KOPT-K1 (cell line): ENCODE measurements around the gene IL19.

Experiments used
- H3K27ac ChIP-seq: fragments of 200-600 bp; sonication (generic); 2 replicates; pipeline ENCODE4 v1.5.1; 2016; ENCODE audit warnings: antibody characterized with exemption, mild to moderate bottlenecking, low read depth, low read length; ENCODE audit not compliant: poor library complexity, severe bottlenecking
- H3K36me3 ChIP-seq: fragments of 200-600 bp; sonication (generic); 2 replicates; pipeline ENCODE4 v1.5.1; 2017; ENCODE audit warnings: antibody characterized with exemption, mild to moderate bottlenecking, low read length, moderate library complexity; ENCODE audit not compliant: insufficient read depth
- H3K9me3 ChIP-seq: fragments of 200-600 bp; sonication (generic); 2 replicates; pipeline ENCODE4 v1.5.1; 2017; ENCODE audit warnings: antibody characterized with exemption, low read length, mild to moderate bottlenecking; ENCODE audit not compliant: insufficient read depth, poor library complexity, severe bottlenecking

IL19 gene

GRCh38 chr1:206736878-206737728 lies 33.5 kb upstream of the IL19 start:
- Histone ChIP-seq H3K36me3 (peaks cover 12% of the 10 kb centered on the region; the same call in 1 of the 2 replicates), H3K27ac (peak overlapping the region; percentile 74), H3K9me3 (no peaks in the 10 kb centered on the region)

- Histone ChIP-seq H3K9me3 (no peaks in the 10 kb centered on the region), H3K36me3 (peaks cover 5% of the 10 kb centered on the region; the same call in 1 of the 2 replicates), H3K27ac (peak overlapping the region; percentile 74)
Observed at GRCh38 chr1:206737729-206738201, 32.8 kb upstream of the IL19 start.

GRCh38 chr1:206738370-206739366 lies 31.9 kb upstream of the IL19 start:
- no peaks in the 10 kb centered on the region for H3K9me3 ChIP-seq
- H3K36me3 ChIP-seq, result no peaks in the 10 kb centered on the region
- H3K27ac ChIP-seq, result peak overlapping the region; percentile 74

GRCh38 chr1:206739411-206740076 lies 31.0 kb upstream of the IL19 start:
- Histone ChIP-seq H3K27ac (peak overlapping the region; percentile 74), H3K36me3 (no peaks in the 10 kb centered on the region), H3K9me3 (no peaks in the 10 kb centered on the region)

- no peaks in the 10 kb centered on the region for H3K9me3 ChIP-seq
- H3K27ac ChIP-seq, result peak overlapping the region; percentile 72
- H3K36me3 ChIP-seq, result no peaks in the 10 kb centered on the region
Observed at GRCh38 chr1:206741142-206741701, 29.4 kb upstream of the IL19 start.

- H3K36me3 ChIP-seq, result no peaks in the 10 kb centered on the region
- H3K27ac ChIP-seq, result peak overlapping the region; percentile 72
- no peaks in the 10 kb centered on the region for H3K9me3 ChIP-seq
Observed at GRCh38 chr1:206742719-206743383, 27.7 kb upstream of the IL19 start.

GRCh38 chr1:206744683-206745082 lies 25.9 kb upstream of the IL19 start:
- Histone ChIP-seq H3K27ac (no peak overlapping the region), H3K9me3 (no peaks in the 10 kb centered on the region), H3K36me3 (no peaks in the 10 kb centered on the region)

GRCh38 chr1:206745301-206745700 lies 25.3 kb upstream of the IL19 start:
- H3K9me3 ChIP-seq, result no peaks in the 10 kb centered on the region
- H3K27ac ChIP-seq, result no peak overlapping the region

GRCh38 chr1:206748348-206749030 lies 22.1 kb upstream of the IL19 start:
- H3K9me3 ChIP-seq, result no peaks in the 10 kb centered on the region
- no peak overlapping the region for H3K27ac ChIP-seq
- no peaks in the 10 kb centered on the region for H3K36me3 ChIP-seq

More at GRCh38 chr1:206745301-206745700, 25.3 kb upstream of the IL19 start:
- no peaks in the 10 kb centered on the region for H3K36me3 ChIP-seq

- Histone ChIP-seq H3K27ac (no peak overlapping the region), H3K9me3 (no peaks in the 10 kb centered on the region), H3K36me3 (no peaks in the 10 kb centered on the region)
Observed at GRCh38 chr1:206751891-206752290, 18.7 kb upstream of the IL19 start.

GRCh38 chr1:206752481-206752880 lies 18.1 kb upstream of the IL19 start:
- no peaks in the 10 kb centered on the region for H3K36me3 ChIP-seq
- no peaks in the 10 kb centered on the region for H3K9me3 ChIP-seq
- H3K27ac ChIP-seq, result no peak overlapping the region

GRCh38 chr1:206753141-206753540 lies 17.4 kb upstream of the IL19 start:
- no peaks in the 10 kb centered on the region for H3K9me3 ChIP-seq
- no peaks in the 10 kb centered on the region for H3K36me3 ChIP-seq
- no peak overlapping the region for H3K27ac ChIP-seq

GRCh38 chr1:206754011-206754410 lies 16.6 kb upstream of the IL19 start:
- H3K27ac ChIP-seq, result no peak overlapping the region
- H3K36me3 ChIP-seq, result no peaks in the 10 kb centered on the region

More at GRCh38 chr1:206754011-206754410, 16.6 kb upstream of the IL19 start:
- no peaks in the 10 kb centered on the region for H3K9me3 ChIP-seq
